ENCODE data around the gene RHBG.

DNA sequence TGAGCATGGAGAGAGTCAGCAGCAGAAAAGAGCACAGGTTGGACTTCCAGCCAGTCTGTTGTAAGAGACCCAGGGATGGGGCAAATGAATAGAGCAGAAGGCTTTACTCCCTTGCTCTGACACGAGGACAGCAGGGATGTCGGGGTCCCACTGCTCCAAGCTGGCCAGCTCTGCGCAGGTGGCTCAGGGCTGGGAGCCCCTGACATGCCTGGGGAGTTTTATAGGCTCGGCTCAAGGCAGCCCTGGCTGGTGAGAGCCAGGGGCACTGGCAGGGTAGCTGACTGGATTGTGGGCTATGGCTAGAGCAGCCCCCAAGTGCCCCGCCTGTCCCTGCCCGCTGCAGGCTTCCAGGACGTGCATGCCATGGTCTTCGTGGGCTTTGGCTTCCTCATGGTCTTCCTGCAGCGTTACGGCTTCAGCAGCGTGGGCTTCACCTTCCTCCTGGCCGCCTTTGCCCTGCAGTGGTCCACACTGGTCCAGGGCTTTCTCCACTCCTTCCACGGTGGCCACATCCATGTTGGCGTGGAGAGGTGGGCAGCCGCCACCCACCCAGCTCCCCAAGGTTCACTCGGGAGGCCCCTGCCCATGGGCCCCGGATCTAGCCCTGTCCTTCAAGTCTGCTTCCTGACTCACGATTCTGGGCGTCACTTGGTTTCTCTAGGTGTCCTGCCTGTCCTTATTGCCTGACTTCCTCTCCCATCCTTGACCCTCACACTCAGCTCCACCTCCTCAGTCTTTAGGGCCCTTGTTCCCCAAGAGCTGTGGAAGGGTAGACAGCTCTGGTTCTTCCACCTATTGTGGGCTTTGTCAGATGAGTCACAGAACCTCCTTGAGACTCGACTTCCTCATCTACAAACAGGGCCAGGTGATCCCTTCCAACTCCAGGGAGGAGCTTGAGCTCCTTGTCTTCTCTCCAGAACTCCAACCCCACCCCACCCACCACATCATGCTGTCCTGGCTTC is 8.2 kb downstream of the RHBG start:
- TF ChIP-seq EZH2 (IDR thresholded peaks at IDR 0.05; ENCODE audit: borderline replicate concordance, low read depth, low read length, severe bottlenecking): no peak
- no peak for TF ChIP-seq JUN (IDR thresholded peaks at IDR 0.05; ENCODE audit: borderline replicate concordance, insufficient read depth, insufficient read length, low read depth)
- TF ChIP-seq CTCF (IDR thresholded peaks at IDR 0.05; ENCODE audit: extremely low read depth in 1 of 2, insufficient read depth in 1 of 2, low read depth in 1 of 2, low read length in 2 of 2): no peak
- TF ChIP-seq POLR2A (IDR thresholded peaks at IDR 0.05; ENCODE audit: low read depth, low read length): no peak
- no peak for TF ChIP-seq MAX (IDR thresholded peaks at IDR 0.05; ENCODE audit: insufficient read depth, insufficient read length)
- TF ChIP-seq POLR2AphosphoS5 (IDR thresholded peaks at IDR 0.05; ENCODE audit: insufficient read depth, low read depth, low read length): no peak

Data from endothelial cell of umbilical vein (primary cell).